Nephron progenitor cell (in vitro differentiated cells): ENCODE data around the gene SETX.

ENCODE experiments used
- DNase-seq: peaks from one replicate; pipeline ENCODE4 v3.0.0; 2021
- H3K27ac Mint-ChIP-seq: 2 replicates; pipeline ENCODE4 v1.8.0; 2021; ENCODE audit warnings: mild to moderate bottlenecking, moderate library complexity, mixed read lengths
- H3K27me3 Mint-ChIP-seq: 2 replicates; pipeline ENCODE4 v1.8.0; 2021; ENCODE audit warnings: mild to moderate bottlenecking, low read depth, mixed read lengths; ENCODE audit not compliant: poor library complexity
- H3K36me3 Mint-ChIP-seq: 2 replicates; pipeline ENCODE4 v1.8.0; 2021; ENCODE audit warnings: low read depth, mixed read lengths
- H3K4me1 Mint-ChIP-seq: 2 replicates; pipeline ENCODE4 v1.8.0; 2021; ENCODE audit warnings: mixed read lengths
- H3K4me3 Mint-ChIP-seq: 2 replicates; pipeline ENCODE4 v1.8.0; 2021; ENCODE audit warnings: mild to moderate bottlenecking, moderate library complexity, mixed read lengths
- H3K9me3 Mint-ChIP-seq: 2 replicates; pipeline ENCODE4 v1.8.0; 2021; ENCODE audit warnings: mild to moderate bottlenecking, moderate library complexity, mixed read lengths
- CTCF ChIP-seq: fragments of 200-600 bp; sonication (generic); IDR thresholded peaks from 2 replicates; pipeline ENCODE4 v1.5.0; 2021; ENCODE audit warnings: antibody characterized with exemption

The SETX gene

DNA sequence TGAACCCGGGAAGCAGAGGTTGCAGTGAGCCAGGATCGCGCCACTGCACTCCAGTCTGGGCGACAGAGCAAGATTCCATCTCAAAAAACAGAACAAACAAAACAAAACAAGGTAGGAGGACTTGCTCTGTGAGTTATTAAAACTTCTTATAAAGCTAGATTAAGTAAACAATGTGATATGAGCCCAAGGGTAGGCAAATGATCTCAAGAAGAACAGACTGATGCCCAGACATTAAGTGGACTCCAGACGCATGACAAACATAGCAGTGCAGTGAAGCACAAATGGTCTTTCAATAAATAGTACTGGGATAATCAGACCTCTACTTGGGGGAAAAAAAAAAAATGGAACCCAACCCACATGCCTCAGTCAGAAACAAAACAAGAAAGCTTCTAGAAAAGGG, 45.7 kb downstream of the SETX start:
- H3K9me3 Mint-ChIP-seq: peaks cover 8% of the 10 kb centered on the region
- no peaks in the 10 kb centered on the region for H3K27me3 Mint-ChIP-seq
- H3K4me1 Mint-ChIP-seq: no peaks in the 10 kb centered on the region
- no peak overlapping the region for H3K27ac Mint-ChIP-seq
- peaks cover 86% of the 10 kb centered on the region for H3K36me3 Mint-ChIP-seq
- no peak overlapping the region for H3K4me3 Mint-ChIP-seq
- TF ChIP-seq CTCF: no peak
- DNase-seq: no peak

DNA sequence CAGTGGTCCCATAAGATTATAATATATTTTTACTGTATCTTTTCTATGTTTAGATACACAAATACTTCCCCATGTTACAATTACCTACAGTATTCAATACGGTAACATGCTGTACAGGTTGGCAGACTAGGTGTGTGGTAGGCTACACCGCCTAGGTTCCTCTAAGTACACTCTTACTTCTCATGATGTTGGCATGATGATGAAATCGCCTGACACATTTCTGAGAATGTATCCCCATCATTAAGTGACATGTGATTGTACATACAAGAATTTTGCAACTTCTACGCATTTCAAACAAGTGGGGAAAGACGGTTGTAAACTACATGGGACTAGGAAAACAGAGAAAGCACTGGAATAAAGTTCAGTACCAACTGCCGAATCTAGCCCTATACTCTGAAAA, 53.3 kb downstream of the SETX start:
- Mint-ChIP-seq H3K27ac (no peak overlapping the region), H3K4me3 (no peak overlapping the region), H3K9me3 (no peaks in the 10 kb centered on the region), H3K27me3 (no peaks in the 10 kb centered on the region), H3K36me3 (peaks cover 76% of the 10 kb centered on the region), H3K4me1 (no peaks in the 10 kb centered on the region)
- no peak for DNase-seq
- TF ChIP-seq CTCF: no peak

- Mint-ChIP-seq H3K27ac (no peak overlapping the region), H3K4me3 (no peak overlapping the region), H3K4me1 (no peaks in the 10 kb centered on the region), H3K9me3 (no peaks in the 10 kb centered on the region), H3K27me3 (no peaks in the 10 kb centered on the region), H3K36me3 (peaks cover 84% of the 10 kb centered on the region)
- TF ChIP-seq CTCF: no peak
- no peak for DNase-seq
These were observed 55.6 kb downstream of the SETX start for GRCh38 chr9:132299221-132299620.

- Mint-ChIP-seq H3K9me3 (no peaks in the 10 kb centered on the region), H3K27ac (peak overlapping the region; percentile 28), H3K4me1 (no peaks in the 10 kb centered on the region), H3K4me3 (no peak overlapping the region), H3K27me3 (no peaks in the 10 kb centered on the region), H3K36me3 (peaks cover 74% of the 10 kb centered on the region)
- no peak for DNase-seq
- no peak for TF ChIP-seq CTCF
These were observed 59.6 kb downstream of the SETX start for GRCh38 chr9:132295181-132295580.

DNA sequence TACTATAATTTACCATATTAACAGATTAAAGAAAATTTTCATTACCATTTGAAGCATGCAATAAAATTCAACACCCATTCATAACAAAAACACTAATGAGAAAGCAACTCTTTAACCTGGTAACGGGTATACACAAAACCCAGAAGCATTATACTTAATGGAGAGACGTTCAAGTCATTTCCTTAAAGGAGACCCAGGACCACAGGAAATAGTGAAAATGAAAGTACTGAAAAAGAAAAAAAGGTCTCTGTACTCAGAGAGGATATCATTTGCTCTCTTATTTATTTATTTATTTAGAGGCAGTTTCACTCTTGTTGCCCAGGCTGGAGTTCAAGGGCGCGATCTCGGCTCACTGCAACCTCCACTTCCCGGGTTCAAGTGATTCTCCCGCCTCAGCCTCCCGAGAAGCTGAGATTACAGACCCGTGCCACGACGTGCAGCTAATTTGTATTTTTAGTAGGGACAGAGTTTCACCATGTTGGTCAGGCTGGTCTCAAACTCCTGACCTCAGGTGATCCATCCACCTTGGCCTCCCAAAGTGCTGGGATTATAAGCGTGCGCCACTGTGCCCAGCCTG, 61.6 kb downstream of the SETX start:
- Mint-ChIP-seq H3K27ac (no peak overlapping the region), H3K9me3 (no peaks in the 10 kb centered on the region), H3K4me1 (no peaks in the 10 kb centered on the region), H3K27me3 (no peaks in the 10 kb centered on the region), H3K36me3 (peaks cover 54% of the 10 kb centered on the region), H3K4me3 (no peak overlapping the region)
- DNase-seq: no peak
- no peak for TF ChIP-seq CTCF

GRCh38 chr9:132288966-132289365, 65.8 kb downstream of the SETX start:
- TF ChIP-seq CTCF: no peak
- Mint-ChIP-seq H3K4me3 (no peak overlapping the region), H3K36me3 (peaks cover 48% of the 10 kb centered on the region), H3K9me3 (no peaks in the 10 kb centered on the region), H3K4me1 (no peaks in the 10 kb centered on the region), H3K27ac (peak overlapping the region; percentile 68), H3K27me3 (no peaks in the 10 kb centered on the region)
- DNase-seq: no peak
